Testis (tissue), 2 donors: ENCODE measurements around the gene UBE2L3.

Experiments
- POLR2A ChIP-seq: fragments of 450-650 bp; IDR thresholded peaks from one replicate; pipeline ENCODE4 v1.6.1; 2017; ENCODE audit warnings: antibody characterized with exemption, mild to moderate bottlenecking, moderate library complexity
- TF ChIP-seq, protein P1 (sequence below), 3 experiments: fragments of 450-650 bp in 2 of 3; fragments of 200-600 bp in 1 of 3; sonication (generic) in 1 of 3; IDR thresholded peaks; one replicate each; pipeline ENCODE4 v1.5.1; 2016 to 2019; ENCODE audit warnings: antibody characterized with exemption in 3 of 3, mild to moderate bottlenecking in 2 of 3, moderate library complexity in 1 of 3

DNA sequence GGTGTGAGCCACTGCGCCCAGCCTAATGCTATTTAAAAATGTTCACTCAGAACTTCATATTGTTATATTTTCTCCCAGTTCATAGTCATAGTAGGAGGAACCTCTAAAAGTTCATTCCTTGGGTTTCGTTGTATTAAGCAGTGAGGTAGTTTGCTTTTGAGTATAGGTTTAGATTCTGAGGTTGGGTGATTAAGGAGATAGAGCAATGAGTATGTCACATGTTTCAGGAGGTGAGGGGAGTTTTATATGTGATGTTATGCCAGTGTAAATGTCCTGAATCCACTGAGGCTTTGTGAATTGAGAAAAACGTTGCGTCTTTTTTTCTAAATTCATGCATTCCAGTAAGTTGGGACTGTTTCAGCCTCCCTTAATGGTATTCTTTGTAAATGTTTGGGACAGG is 4.2 kb downstream of the UBE2L3 start:
- no peak for TF ChIP-seq POLR2A
- TF ChIP-seq, protein P1, sequence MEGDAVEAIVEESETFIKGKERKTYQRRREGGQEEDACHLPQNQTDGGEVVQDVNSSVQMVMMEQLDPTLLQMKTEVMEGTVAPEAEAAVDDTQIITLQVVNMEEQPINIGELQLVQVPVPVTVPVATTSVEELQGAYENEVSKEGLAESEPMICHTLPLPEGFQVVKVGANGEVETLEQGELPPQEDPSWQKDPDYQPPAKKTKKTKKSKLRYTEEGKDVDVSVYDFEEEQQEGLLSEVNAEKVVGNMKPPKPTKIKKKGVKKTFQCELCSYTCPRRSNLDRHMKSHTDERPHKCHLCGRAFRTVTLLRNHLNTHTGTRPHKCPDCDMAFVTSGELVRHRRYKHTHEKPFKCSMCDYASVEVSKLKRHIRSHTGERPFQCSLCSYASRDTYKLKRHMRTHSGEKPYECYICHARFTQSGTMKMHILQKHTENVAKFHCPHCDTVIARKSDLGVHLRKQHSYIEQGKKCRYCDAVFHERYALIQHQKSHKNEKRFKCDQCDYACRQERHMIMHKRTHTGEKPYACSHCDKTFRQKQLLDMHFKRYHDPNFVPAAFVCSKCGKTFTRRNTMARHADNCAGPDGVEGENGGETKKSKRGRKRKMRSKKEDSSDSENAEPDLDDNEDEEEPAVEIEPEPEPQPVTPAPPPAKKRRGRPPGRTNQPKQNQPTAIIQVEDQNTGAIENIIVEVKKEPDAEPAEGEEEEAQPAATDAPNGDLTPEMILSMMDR (IDR thresholded peaks at IDR 0.05) = no peak
